Tibial artery (tissue), 4 donors: Measurements from ENCODE around the gene KNOP1.

Experiments used
- DNase-seq, 2 donors: peaks; one replicate each; pipeline ENCODE4 v3.0.0-alpha.2; 2019
- H3K27ac ChIP-seq, 2 donors: fragments of 200-600 bp; sonication (generic) in 1 of 2; 1 replicate in 1 of 2; 2 replicates in 1 of 2; pipeline ENCODE4 v1.5.1; 2018 to 2019; ENCODE audit warnings: mild to moderate bottlenecking in 1 of 2
- H3K27me3 ChIP-seq, 2 donors: fragments of 200-600 bp; sonication (generic) in 1 of 2; one replicate each; pipeline versions ENCODE4 v1.5.1 to v1.6.0; 2016 to 2019
- H3K36me3 ChIP-seq, 3 donors: fragments of 200-600 bp; sonication (generic) in 2 of 3; one replicate each; pipeline ENCODE4 v1.5.1; 2016 to 2019; ENCODE audit warnings: mild to moderate bottlenecking in 2 of 3
- H3K4me1 ChIP-seq, 4 donors: fragments of 200-600 bp; sonication (generic) in 2 of 4; 1 replicate in 3 of 4; 2 replicates in 1 of 4; pipeline ENCODE4 v1.5.1; 2016 to 2019
- H3K4me3 ChIP-seq, 2 donors: fragments of 200-600 bp; sonication (generic) in 1 of 2; 1 replicate in 1 of 2; 2 replicates in 1 of 2; pipeline ENCODE4 v1.5.1; 2018 to 2019; ENCODE audit warnings: mild to moderate bottlenecking in 2 of 2
- H3K9me3 ChIP-seq, 3 donors: fragments of 200-600 bp; sonication (generic) in 1 of 3; one replicate each; pipeline ENCODE4 v1.5.1; 2016 to 2019
- intact Hi-C: fragments of 100-400 bp; cut with DNase I; formaldehyde crosslinking; loops from one replicate; pipeline ENCODE4 v1.15.0; 2023; ENCODE audit warnings: low total_unique reads
- TF ChIP-seq, protein P1 (sequence below), 2 experiments: fragments of 200-600 bp in 1 of 2; fragments of 450-650 bp in 1 of 2; IDR thresholded peaks; one replicate each; pipeline ENCODE4 v1.5.1; 2017 to 2019; ENCODE audit warnings: antibody characterized with exemption in 2 of 2, mild to moderate bottlenecking in 1 of 2, moderate library complexity in 1 of 2

KNOP1 gene

GRCh38 chr16:19745286-19746010 is 27.4 kb upstream of the KNOP1 start:
- intact Hi-C loops: no loop called here
- DNase-seq: no peak
- Histone ChIP-seq H3K4me3 (no peak overlapping the region), H3K36me3 (no peaks in the 10 kb centered on the region), H3K27me3 (no peaks in the 10 kb centered on the region), H3K4me1 (no peaks in the 10 kb centered on the region), H3K27ac (no peak overlapping the region), H3K9me3 (no peaks in the 10 kb centered on the region)
- TF ChIP-seq, protein P1, sequence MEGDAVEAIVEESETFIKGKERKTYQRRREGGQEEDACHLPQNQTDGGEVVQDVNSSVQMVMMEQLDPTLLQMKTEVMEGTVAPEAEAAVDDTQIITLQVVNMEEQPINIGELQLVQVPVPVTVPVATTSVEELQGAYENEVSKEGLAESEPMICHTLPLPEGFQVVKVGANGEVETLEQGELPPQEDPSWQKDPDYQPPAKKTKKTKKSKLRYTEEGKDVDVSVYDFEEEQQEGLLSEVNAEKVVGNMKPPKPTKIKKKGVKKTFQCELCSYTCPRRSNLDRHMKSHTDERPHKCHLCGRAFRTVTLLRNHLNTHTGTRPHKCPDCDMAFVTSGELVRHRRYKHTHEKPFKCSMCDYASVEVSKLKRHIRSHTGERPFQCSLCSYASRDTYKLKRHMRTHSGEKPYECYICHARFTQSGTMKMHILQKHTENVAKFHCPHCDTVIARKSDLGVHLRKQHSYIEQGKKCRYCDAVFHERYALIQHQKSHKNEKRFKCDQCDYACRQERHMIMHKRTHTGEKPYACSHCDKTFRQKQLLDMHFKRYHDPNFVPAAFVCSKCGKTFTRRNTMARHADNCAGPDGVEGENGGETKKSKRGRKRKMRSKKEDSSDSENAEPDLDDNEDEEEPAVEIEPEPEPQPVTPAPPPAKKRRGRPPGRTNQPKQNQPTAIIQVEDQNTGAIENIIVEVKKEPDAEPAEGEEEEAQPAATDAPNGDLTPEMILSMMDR (IDR thresholded peaks at IDR 0.05): no peak

DNA sequence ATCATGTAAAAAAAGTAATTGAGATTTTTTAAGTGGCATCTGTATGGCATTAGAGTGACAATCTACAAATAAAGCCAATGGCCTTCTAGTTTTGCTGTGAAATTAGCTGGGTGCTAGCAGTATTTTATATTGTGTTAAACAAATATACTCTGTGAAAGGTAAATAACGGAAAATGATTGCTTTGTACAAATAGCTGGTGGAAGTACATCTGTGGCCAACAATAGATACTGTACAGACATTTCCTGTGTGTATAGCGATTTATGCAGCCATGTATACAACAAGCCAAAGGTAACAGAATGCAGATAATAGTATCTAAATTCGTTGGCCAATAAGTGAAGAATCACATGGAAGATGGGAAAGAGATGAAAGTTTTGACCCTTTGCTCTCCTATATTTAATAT is 26.6 kb upstream of the KNOP1 start:
- Histone ChIP-seq H3K4me3 (no peak overlapping the region), H3K9me3 (no peaks in the 10 kb centered on the region), H3K4me1 (no peaks in the 10 kb centered on the region), H3K36me3 (peaks cover 0 to 2% (median 0%) of the 10 kb centered on the region in 3 donors), H3K27ac (no peak overlapping the region), H3K27me3 (no peaks in the 10 kb centered on the region)
- intact Hi-C loops: no loop called here
- DNase-seq: no peak
- TF ChIP-seq, protein P1 (IDR thresholded peaks at IDR 0.05): no peak

GRCh38 chr16:19743816-19744159 is 25.8 kb upstream of the KNOP1 start:
- Histone ChIP-seq H3K36me3 (peaks cover 0 to 8% (median 0%) of the 10 kb centered on the region in 3 donors), H3K9me3 (no peaks in the 10 kb centered on the region), H3K4me1 (no peaks in the 10 kb centered on the region), H3K4me3 (no peak overlapping the region), H3K27ac (no peak overlapping the region), H3K27me3 (no peaks in the 10 kb centered on the region)
- DNase-seq: no peak
- TF ChIP-seq, protein P1 (IDR thresholded peaks at IDR 0.05): no peak
- intact Hi-C loops: no loop called here

DNA sequence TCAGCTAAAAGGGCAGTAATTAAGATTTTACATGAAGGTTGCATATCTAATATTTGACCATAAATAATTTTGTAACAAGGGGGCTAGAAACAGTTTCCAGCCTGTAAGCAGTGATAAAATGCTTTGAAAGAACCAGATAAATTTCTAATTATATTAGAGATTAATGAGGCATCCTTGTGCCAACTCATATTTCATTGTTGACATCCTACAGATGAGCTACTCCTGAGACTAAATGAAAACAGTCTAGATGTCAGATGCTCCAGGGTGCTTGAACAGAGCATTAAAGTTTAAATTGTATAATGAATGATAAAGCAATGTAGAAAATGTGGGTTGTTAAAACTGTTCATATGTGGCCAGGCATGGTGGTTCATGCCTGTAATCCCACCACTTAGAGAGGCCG is 23.3 kb upstream of the KNOP1 start:
- H3K9me3 ChIP-seq: no peaks in the 10 kb centered on the region
- H3K27ac ChIP-seq: no peak overlapping the region
- DNase-seq: no peak
- TF ChIP-seq, protein P1 (IDR thresholded peaks at IDR 0.05): no peak
- no peak overlapping the region for H3K4me3 ChIP-seq
- no peaks in the 10 kb centered on the region for H3K27me3 ChIP-seq
- no peaks in the 10 kb centered on the region for H3K4me1 ChIP-seq
- intact Hi-C loops: no loop called here
- H3K36me3 ChIP-seq: peaks cover 0 to 17% (median 0%) of the 10 kb centered on the region in 3 donors

DNA sequence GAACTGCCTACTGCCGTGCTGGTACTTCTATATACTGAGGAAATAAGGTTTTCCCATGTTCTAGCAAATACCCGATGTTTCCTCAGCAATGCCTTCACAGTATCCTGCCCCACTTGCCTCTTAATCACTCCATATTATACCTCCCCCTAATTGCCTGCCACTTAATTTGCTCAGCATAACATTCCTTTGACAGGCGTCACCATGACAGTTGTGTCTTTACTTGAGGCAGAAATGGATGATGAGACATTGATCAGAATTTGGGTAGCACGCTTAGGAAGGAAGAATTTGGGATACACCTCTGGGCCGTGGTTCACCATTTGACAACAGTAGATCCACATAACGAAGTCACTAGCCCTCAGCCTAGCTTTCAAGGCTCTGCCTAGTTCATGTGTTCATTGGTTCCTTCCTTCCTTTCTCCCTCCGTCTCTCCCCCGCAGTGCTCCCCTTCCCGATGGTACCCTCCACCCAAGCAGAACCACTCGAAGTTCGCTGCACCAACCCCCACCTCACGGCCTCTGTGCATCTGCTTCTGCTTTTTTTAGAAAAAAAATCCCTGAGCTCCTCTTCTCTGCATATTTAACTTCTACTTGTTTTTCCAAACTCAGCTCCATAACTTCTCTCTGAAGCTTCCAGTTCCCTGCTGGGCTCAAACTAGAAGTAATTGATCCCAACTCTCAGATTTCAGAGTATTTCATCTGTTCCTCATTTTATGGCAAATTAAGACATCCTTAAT is 19.4 kb upstream of the KNOP1 start:
- no peaks in the 10 kb centered on the region for H3K27me3 ChIP-seq
- peaks cover 0 to 9% (median 0%) of the 10 kb centered on the region in 4 donors for H3K4me1 ChIP-seq
- no peak overlapping the region for H3K27ac ChIP-seq
- H3K36me3 ChIP-seq: peaks cover 0 to 28% (median under 1%) of the 10 kb centered on the region in 3 donors
- peak in 1 of 2 donors; percentile 24 for DNase-seq
- H3K4me3 ChIP-seq: no peak overlapping the region
- TF ChIP-seq, protein P1 (IDR thresholded peaks at IDR 0.05): no peak
- H3K9me3 ChIP-seq: no peaks in the 10 kb centered on the region
- intact Hi-C loops: no loop called here
